Gastrocnemius medialis (tissue), 4 donors: ENCODE data around the gene DSE.

ENCODE experiments used
- CTCF ChIP-seq, 5 experiments: fragments of 450-650 bp in 3 of 5; fragments of 200-600 bp in 2 of 5; sonication (generic) in 2 of 5; IDR thresholded peaks in 4 of 5; conservative IDR thresholded peaks in 1 of 5; 1 replicate in 4 of 5; 2 replicates in 1 of 5; pipeline ENCODE4 v1.5.1; 2016 to 2019; ENCODE audit warnings: antibody characterized with exemption in 5 of 5, mild to moderate bottlenecking in 3 of 5, moderate library complexity in 3 of 5
- POLR2A ChIP-seq, 2 donors: fragments of 450-650 bp; IDR thresholded peaks; one replicate each; pipeline ENCODE4 v1.6.1; 2017; ENCODE audit warnings: antibody characterized with exemption in 2 of 2, mild to moderate bottlenecking in 2 of 2, moderate library complexity in 2 of 2

DNA sequence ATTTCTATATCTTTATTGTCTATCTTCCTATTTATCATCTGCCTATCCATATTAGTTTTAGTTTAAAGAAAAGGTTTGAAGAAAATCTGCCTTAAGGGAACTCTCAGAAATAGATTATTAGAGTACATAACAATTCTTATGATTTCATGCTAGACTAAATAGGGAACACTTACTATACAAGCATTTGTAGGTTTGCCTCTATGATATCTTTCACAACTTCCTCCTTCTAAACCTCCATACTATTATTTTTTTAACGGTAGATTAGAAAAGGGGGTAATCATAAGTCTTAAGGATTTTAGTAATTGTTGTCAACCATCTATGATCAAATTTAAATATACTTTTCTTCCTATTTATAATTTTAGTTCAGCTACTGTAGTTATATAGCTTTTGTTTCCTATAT lies 11.6 kb upstream of the DSE start:
- TF ChIP-seq POLR2A (IDR thresholded peaks at IDR 0.05) (no peak), CTCF (IDR thresholded peaks at IDR 0.05 in 4 of 5, conservative IDR thresholded peaks at IDR 0.05 in 1 of 5) (no peak)
